ENCODE measurements around the gene WDR37. TPM values are rescaled to one million over a fixed set of nuclear protein-coding genes. Genes with fewer than 3 reads are reported as not detected.

The WDR37 gene
- polyA plus RNA-seq, 2 of the 4 experiments (the other 2 are of a cell fraction) = 5.9 to 7.1 TPM

DNA sequence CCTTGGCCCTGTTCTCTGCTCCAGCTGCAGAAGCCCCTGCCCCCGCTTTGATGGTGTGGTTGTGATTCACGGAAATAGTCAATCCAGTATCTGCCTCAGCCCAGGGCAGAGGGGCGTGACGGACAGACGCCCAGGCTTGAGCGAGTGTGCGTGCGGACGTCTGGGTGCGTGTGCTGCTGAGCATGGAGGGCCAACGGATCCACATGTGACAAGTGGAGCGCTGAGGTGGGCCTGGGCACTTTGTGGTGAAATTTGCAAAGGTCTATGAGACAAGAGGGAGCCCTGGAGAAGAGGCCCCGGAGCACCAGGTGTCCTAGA lies 94.4 kb downstream of the WDR37 start:
- no peak for ATAC-seq
- H3K4me1 ChIP-seq = no peaks in the 10 kb centered on the region
- ChIA-PET POLR2A (no interaction called here), CTCF (no interaction called here)
- DNase-seq (ENCODE audit: low read depth in 1 of 2, low spot score in 1 of 2) = no peak
- H3K27ac ChIP-seq = no peak overlapping the region
- 70% methylated on average over 13 of the region's 13 CpGs for WGBS (ENCODE audit: missing lambda C conversion rate)
- no peak for TF ChIP-seq HOXB13 (CRISPR knock-in tag; IDR thresholded peaks at IDR 0.05; ENCODE audit: low read depth)
- no peak for TF ChIP-seq ESRRA (IDR thresholded peaks at IDR 0.05; ENCODE audit: borderline replicate concordance, low read length)
- no peak for TF ChIP-seq HOXB5 (CRISPR knock-in tag; IDR thresholded peaks at IDR 0.05)
- no peak for TF ChIP-seq CEBPB (IDR thresholded peaks at IDR 0.05)
- TF ChIP-seq, protein P1, sequence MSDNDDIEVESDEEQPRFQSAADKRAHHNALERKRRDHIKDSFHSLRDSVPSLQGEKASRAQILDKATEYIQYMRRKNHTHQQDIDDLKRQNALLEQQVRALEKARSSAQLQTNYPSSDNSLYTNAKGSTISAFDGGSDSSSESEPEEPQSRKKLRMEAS (IDR thresholded peaks at IDR 0.05) = no peak
- TF ChIP-seq JUNB (IDR thresholded peaks at IDR 0.05) = no peak
- TF ChIP-seq SMC3 (IDR thresholded peaks at IDR 0.05) = no peak
- no peak for TF ChIP-seq PHF8 (IDR thresholded peaks at IDR 0.05; ENCODE audit: borderline replicate concordance, low read depth)
- TF ChIP-seq CBX2 (IDR thresholded peaks at IDR 0.05; ENCODE audit: borderline replicate concordance, low read depth) = no peak
- TF ChIP-seq ZC3H11A (IDR thresholded peaks at IDR 0.05) = no peak
- TF ChIP-seq FOSB (CRISPR knock-in tag; IDR thresholded peaks at IDR 0.05) = no peak
- TF ChIP-seq EHMT2 (IDR thresholded peaks at IDR 0.05; ENCODE audit: low read depth) = no peak
- TF ChIP-seq RAD21 (conservative IDR thresholded peaks at IDR 0.05 in 1 of 2, IDR thresholded peaks at IDR 0.05 in 1 of 2) = no peak
- no peak for TF ChIP-seq HDAC2 (IDR thresholded peaks at IDR 0.05)
- TF ChIP-seq TP53 (CRISPR knock-in tag; IDR thresholded peaks at IDR 0.05) = no peak
- TF ChIP-seq ZSCAN20 (CRISPR knock-in tag; IDR thresholded peaks at IDR 0.05) = no peak
- TF ChIP-seq MAFK (IDR thresholded peaks at IDR 0.05; ENCODE audit: partially characterized antibody) = no peak
- no peak for TF ChIP-seq NFE2L2 (conservative IDR thresholded peaks at IDR 0.05; ENCODE audit: low read length)
- H3K4me3 ChIP-seq = no peak overlapping the region
- FAIRE-seq = no peak
- H3K9me3 ChIP-seq = peaks cover 17% of the 10 kb centered on the region
- no peak overlapping the region for H3K4me2 ChIP-seq

DNA sequence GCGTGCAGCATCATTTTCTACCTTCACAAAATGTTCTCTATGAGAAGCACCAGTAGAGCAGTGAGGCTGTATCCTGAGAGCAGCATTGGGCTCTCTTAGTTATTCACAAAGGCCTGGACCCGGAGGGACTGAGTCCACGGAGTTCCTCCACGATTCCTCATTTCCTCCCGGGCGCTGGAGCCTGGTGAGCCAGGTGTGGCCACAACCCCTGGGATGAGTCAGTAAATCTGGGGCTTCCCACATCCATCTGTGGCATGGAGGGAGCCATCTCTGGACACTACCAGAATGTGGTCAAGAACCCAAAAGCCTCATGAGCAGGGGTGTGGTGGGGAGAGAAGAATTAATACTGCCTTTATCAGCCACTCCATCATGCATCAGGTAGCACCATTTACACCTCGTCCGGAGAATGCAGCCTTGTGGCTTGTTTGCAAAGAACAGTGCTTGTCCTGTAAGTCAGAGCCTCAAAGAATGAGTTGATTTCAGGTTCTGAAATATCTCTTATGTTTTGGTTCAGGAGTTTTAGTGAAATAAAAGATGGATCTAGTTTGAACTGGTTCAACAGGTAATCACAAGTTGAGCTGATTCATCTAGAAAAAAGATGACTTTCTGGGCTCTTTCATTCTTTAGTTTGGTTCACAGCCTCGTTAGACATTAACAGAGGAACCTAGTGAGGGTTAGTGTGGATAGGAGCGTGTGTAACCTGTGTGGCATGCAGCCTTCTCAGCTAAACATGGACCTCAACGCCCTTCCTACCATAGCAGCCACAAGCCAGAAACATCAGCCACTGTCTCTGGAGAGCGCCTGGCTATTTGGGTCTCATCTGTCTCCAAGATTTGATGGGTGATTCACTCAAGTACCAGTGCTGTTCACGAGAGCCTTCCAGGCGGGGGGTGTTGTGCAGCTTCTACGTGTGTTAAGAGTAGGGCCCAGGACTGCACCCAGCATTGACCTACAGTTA lies 95.2 kb downstream of the WDR37 start:
- no peak; a peak in 1 of 6 replicates for ATAC-seq
- WGBS (ENCODE audit: missing lambda C conversion rate) = 37% methylated on average over 15 of the region's 15 CpGs
- TF ChIP-seq, protein P2, sequence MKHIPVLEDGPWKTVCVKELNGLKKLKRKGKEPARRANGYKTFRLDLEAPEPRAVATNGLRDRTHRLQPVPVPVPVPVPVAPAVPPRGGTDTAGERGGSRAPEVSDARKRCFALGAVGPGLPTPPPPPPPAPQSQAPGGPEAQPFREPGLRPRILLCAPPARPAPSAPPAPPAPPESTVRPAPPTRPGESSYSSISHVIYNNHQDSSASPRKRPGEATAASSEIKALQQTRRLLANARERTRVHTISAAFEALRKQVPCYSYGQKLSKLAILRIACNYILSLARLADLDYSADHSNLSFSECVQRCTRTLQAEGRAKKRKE (CRISPR knock-in tag; IDR thresholded peaks at IDR 0.05; ENCODE audit: low read depth) = no peak
- TF ChIP-seq NR3C1 (IDR thresholded peaks at IDR 0.05) (no peak), RARB (CRISPR knock-in tag; IDR thresholded peaks at IDR 0.05) (no peak), KDM1A (IDR thresholded peaks at IDR 0.05; ENCODE audit: low read depth) (no peak), MAFK (IDR thresholded peaks at IDR 0.05; ENCODE audit: partially characterized antibody) (no peak), FOSB (CRISPR knock-in tag; IDR thresholded peaks at IDR 0.05) (no peak), MYC (IDR thresholded peaks at IDR 0.05; ENCODE audit: borderline replicate concordance, low read length) (no peak), JUN (IDR thresholded peaks at IDR 0.05) (no peak), CBX8 (IDR thresholded peaks at IDR 0.05) (no peak), KDM5A (IDR thresholded peaks at IDR 0.05) (no peak)
- TF ChIP-seq, protein P3, sequence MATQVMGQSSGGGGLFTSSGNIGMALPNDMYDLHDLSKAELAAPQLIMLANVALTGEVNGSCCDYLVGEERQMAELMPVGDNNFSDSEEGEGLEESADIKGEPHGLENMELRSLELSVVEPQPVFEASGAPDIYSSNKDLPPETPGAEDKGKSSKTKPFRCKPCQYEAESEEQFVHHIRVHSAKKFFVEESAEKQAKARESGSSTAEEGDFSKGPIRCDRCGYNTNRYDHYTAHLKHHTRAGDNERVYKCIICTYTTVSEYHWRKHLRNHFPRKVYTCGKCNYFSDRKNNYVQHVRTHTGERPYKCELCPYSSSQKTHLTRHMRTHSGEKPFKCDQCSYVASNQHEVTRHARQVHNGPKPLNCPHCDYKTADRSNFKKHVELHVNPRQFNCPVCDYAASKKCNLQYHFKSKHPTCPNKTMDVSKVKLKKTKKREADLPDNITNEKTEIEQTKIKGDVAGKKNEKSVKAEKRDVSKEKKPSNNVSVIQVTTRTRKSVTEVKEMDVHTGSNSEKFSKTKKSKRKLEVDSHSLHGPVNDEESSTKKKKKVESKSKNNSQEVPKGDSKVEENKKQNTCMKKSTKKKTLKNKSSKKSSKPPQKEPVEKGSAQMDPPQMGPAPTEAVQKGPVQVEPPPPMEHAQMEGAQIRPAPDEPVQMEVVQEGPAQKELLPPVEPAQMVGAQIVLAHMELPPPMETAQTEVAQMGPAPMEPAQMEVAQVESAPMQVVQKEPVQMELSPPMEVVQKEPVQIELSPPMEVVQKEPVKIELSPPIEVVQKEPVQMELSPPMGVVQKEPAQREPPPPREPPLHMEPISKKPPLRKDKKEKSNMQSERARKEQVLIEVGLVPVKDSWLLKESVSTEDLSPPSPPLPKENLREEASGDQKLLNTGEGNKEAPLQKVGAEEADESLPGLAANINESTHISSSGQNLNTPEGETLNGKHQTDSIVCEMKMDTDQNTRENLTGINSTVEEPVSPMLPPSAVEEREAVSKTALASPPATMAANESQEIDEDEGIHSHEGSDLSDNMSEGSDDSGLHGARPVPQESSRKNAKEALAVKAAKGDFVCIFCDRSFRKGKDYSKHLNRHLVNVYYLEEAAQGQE (IDR thresholded peaks at IDR 0.05) = no peak
- TF ChIP-seq, protein P4, sequence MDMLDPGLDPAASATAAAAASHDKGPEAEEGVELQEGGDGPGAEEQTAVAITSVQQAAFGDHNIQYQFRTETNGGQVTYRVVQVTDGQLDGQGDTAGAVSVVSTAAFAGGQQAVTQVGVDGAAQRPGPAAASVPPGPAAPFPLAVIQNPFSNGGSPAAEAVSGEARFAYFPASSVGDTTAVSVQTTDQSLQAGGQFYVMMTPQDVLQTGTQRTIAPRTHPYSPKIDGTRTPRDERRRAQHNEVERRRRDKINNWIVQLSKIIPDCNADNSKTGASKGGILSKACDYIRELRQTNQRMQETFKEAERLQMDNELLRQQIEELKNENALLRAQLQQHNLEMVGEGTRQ (IDR thresholded peaks at IDR 0.05) = no peak
- no peak overlapping the region for H3K4me3 ChIP-seq
- ChIA-PET CTCF (no interaction called here), POLR2A (no interaction called here)
- no peaks in the 10 kb centered on the region for H3K4me1 ChIP-seq
- H3K4me2 ChIP-seq = no peak overlapping the region
- peaks cover 10% of the 10 kb centered on the region; the same call in 2 of the 3 replicates for H3K9me3 ChIP-seq
- no peak for FAIRE-seq
- no peak for DNase-seq (ENCODE audit: low read depth in 1 of 2, low spot score in 1 of 2)
- no peak overlapping the region for H3K27ac ChIP-seq
